Endothelial cell of umbilical vein (primary cell): ENCODE data around the gene HMCN1.

ENCODE experiments used
- EZH2 ChIP-seq: IDR thresholded peaks from 2 replicates; pipeline ENCODE4 v1.6.1; 2012; ENCODE audit warnings: borderline replicate concordance, low read depth, mild to moderate bottlenecking, moderate library complexity, low read length, inconsistent platforms; ENCODE audit not compliant: severe bottlenecking
- GATA2 ChIP-seq: IDR thresholded peaks from 2 replicates; pipeline ENCODE4 v1.7.0; 2011; ENCODE audit warnings: low read depth, mild to moderate bottlenecking, moderate library complexity, mixed read lengths, low read length; ENCODE audit not compliant: insufficient read length, insufficient read depth
- JUN ChIP-seq: IDR thresholded peaks from 2 replicates; pipeline ENCODE4 v1.6.1; 2011; ENCODE audit warnings: borderline replicate concordance, low read depth; ENCODE audit not compliant: insufficient read length, insufficient read depth
- POLR2A ChIP-seq: IDR thresholded peaks from 2 replicates; pipeline ENCODE4 v1.6.1; 2012; ENCODE audit warnings: low read depth, mild to moderate bottlenecking, control low read depth, low read length
- TF ChIP-seq, protein P1 (sequence below), 2 donors: IDR thresholded peaks; 1 replicate in 1 of 2; 2 replicates in 1 of 2; pipeline ENCODE4 v1.5.1; 2011; ENCODE audit warnings: low read length in 2 of 2, mild to moderate bottlenecking in 2 of 2, moderate library complexity in 2 of 2, control low read depth in 1 of 2, inconsistent platforms in 1 of 2, low read depth in 1 of 2; ENCODE audit not compliant: insufficient read depth in 1 of 2; ENCODE audit errors: extremely low read depth in 1 of 2

DNA sequence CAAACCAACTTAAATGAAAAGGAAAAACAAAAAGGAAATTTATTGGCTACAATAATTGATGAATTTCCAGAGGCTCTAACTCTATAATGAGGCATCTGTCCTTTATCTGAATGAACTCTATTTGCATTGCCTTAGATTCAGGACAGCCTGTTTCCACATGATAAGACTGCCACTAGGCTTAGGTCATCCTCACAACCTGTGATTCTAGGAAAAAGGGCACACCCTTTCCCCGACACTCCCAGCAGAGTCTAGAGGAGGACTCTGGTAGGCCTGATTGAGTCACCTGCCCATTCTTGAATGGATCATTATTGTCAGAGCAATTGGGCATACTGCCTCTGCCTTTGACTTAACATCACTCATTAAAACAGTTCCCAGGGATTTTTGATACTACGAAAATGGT is 378.1 kb downstream of the HMCN1 start:
- TF ChIP-seq, protein P1, sequence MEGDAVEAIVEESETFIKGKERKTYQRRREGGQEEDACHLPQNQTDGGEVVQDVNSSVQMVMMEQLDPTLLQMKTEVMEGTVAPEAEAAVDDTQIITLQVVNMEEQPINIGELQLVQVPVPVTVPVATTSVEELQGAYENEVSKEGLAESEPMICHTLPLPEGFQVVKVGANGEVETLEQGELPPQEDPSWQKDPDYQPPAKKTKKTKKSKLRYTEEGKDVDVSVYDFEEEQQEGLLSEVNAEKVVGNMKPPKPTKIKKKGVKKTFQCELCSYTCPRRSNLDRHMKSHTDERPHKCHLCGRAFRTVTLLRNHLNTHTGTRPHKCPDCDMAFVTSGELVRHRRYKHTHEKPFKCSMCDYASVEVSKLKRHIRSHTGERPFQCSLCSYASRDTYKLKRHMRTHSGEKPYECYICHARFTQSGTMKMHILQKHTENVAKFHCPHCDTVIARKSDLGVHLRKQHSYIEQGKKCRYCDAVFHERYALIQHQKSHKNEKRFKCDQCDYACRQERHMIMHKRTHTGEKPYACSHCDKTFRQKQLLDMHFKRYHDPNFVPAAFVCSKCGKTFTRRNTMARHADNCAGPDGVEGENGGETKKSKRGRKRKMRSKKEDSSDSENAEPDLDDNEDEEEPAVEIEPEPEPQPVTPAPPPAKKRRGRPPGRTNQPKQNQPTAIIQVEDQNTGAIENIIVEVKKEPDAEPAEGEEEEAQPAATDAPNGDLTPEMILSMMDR (IDR thresholded peaks at IDR 0.05; ENCODE audit: extremely low read depth in 1 of 2, insufficient read depth in 1 of 2, low read depth in 1 of 2, low read length in 2 of 2): no peak
- TF ChIP-seq EZH2 (no peak), JUN (no peak), POLR2A (no peak), GATA2 (no peak)
